ENCODE data around the gene DZANK1.

DNA sequence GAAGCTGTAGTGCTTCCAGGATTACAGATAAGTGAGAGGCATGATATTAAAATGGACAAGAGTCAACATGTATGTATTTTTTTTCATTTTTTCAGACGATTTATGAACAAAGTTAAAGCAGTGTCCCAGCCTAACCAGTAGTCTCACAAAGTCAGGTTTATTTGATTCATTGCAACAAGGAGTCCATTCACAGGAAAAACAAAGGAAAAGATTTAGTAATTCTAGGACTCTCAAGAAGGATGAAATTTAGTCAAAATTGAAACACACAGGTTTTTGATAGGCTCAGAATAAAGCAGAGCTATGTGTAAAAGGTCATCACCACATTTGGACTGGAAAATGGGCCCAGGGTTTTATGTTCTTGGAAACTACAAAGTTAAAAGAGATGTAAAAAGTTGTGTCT, 94.5 kb downstream of the DZANK1 start:
- TF ChIP-seq, protein P1, sequence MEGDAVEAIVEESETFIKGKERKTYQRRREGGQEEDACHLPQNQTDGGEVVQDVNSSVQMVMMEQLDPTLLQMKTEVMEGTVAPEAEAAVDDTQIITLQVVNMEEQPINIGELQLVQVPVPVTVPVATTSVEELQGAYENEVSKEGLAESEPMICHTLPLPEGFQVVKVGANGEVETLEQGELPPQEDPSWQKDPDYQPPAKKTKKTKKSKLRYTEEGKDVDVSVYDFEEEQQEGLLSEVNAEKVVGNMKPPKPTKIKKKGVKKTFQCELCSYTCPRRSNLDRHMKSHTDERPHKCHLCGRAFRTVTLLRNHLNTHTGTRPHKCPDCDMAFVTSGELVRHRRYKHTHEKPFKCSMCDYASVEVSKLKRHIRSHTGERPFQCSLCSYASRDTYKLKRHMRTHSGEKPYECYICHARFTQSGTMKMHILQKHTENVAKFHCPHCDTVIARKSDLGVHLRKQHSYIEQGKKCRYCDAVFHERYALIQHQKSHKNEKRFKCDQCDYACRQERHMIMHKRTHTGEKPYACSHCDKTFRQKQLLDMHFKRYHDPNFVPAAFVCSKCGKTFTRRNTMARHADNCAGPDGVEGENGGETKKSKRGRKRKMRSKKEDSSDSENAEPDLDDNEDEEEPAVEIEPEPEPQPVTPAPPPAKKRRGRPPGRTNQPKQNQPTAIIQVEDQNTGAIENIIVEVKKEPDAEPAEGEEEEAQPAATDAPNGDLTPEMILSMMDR (IDR thresholded peaks at IDR 0.05; ENCODE audit: low read depth, low read length) = no peak
- TF ChIP-seq EZH2phosphoT487 (IDR thresholded peaks at IDR 0.05; ENCODE audit: low read depth) = no peak

All from OCI-LY3 (cell line).